Suppressor macrophage (primary cell): Measurements from ENCODE around the gene CCM2L.
A peak's percentile ranks its signal among the peaks of the same experiment; 100 is the strongest.

Experiments
- DNase-seq, 4 experiments: peaks; one replicate each; pipeline ENCODE4 v3.0.0-alpha.2; 2020 to 2022
- total RNA-seq, 17 experiments: gene quantifications; one replicate each; lab custom pipeline; 2026; ENCODE audit warnings: mixed read lengths in 6 of 17, inconsistent platforms in 3 of 17; lab: John Stamatoyannopoulos, UW

The CCM2L gene
- 0 to 1.7 (median 0) reads per million in 17 experiments for total RNA-seq

GRCh38 chr20:32010101-32010500 lies at the start of gene CCM2L:
CCM2L (plus strand) TSS chr20:32010438; CDS start chr20:32010455, 17 bp downstream.
- DNase-seq = no peak

DNA sequence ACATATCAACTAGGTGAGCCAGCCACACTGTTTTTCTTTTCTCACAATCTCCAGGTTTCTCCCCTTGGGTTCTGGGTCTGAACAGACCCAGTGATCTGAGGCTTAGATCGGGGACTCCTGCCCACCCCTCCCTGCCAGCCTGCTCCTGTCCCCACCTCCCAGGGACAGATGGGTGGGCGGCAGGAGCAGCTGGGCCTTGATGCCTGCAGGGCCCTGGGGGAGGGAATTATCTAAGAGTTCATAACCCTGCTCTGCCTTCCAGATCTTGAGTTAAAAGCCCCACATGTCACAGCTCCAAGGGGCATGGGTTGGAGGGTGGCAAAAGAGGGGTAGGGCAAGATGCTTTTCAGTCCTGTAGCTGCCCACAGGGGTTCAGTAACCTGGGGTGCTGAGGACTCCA lies 47.5 kb upstream of the CCM2L start:
- no peak for DNase-seq

DNA sequence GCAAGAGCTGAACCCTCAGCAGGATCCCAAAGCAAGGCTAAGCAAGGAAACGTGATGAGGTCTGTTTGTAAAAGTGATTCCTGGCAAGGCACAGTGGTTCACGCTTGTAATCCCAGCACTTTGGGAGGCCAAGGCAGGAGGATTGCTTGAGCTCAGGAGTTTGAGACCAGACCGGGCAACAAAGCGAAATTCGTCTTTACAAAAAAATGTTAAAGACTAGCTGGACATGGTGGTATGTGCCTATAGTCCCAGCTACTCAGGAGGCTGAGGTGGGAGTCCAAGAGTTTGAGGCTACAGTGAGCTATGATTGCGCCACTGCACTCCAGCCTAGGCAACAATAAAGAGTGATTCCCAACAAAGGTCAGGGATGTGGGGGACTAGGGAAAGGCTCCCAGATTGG lies 46.3 kb upstream of the CCM2L start:
- DNase-seq = no peak

- DNase-seq = no peak
Observed at GRCh38 chr20:31966991-31967655, 43.1 kb upstream of the CCM2L start.

GRCh38 chr20:31967830-31968249 lies 42.4 kb upstream of the CCM2L start, which contains the start of gene XKR7:
XKR7 (plus strand) TSS chr20:31968151; CDS start chr20:31968176, 25 bp downstream.
- peak; percentile 12 to 56 (median 38) for DNase-seq

DNA sequence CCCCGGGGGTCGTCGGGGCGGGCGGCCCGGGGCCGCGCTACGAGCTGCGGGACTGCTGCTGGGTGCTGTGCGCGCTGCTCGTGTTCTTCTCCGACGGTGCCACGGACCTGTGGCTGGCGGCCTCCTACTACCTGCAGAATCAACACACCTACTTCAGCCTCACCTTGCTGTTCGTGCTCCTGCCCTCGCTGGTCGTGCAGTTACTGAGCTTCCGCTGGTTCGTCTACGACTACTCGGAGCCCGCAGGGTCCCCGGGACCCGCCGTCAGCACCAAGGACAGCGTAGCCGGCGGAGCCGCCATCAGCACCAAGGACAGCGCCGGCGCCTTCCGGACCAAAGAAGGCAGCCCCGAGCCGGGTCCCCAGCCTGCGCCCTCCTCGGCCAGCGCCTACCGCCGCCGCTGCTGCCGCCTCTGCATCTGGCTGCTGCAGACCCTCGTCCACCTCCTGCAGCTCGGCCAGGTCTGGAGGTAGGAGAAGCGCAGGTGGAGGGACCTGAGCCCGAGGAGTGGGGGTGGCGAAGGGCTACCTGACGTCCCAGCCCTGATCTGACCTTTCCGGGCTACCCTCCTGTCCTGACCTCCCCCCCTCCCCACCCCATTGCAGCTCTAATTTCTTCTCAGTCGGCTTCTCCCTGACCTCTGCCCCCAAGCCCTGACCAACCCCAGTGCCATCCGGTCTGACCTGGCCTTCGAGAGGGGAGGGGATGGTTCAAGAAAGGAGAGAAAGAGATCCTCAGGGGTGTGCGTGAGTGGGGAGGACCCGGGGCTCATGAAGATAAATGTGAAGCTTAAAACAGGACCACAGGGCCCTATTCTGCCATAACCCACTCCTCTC lies 41.7 kb upstream of the CCM2L start:
- peak; percentile 75 to 90 (median 88) for DNase-seq

- DNase-seq = no peak
Observed at GRCh38 chr20:31969991-31970390, 40.2 kb upstream of the CCM2L start.

- DNase-seq = no peak
Observed at GRCh38 chr20:31972471-31973021, 37.7 kb upstream of the CCM2L start.

DNA sequence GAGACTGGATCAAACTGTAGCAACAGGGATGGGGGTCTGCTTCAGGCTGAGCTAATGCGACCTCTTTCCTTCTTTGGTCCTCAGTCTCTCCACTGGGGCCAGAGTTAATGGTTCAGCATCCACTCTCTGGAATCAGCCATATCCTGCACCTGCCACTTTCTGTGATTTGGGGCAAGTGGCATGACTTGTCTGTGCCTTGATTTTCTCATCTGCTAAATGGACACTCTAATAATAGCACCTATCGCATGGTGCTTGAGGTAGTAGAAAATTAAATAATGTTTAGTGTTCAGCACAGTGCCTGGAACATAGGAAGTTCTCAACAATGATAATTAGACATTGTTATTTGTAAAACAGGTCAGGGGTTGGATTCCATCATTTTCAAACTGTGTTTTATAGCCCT lies 35.9 kb upstream of the CCM2L start:
- no peak for DNase-seq

DNA sequence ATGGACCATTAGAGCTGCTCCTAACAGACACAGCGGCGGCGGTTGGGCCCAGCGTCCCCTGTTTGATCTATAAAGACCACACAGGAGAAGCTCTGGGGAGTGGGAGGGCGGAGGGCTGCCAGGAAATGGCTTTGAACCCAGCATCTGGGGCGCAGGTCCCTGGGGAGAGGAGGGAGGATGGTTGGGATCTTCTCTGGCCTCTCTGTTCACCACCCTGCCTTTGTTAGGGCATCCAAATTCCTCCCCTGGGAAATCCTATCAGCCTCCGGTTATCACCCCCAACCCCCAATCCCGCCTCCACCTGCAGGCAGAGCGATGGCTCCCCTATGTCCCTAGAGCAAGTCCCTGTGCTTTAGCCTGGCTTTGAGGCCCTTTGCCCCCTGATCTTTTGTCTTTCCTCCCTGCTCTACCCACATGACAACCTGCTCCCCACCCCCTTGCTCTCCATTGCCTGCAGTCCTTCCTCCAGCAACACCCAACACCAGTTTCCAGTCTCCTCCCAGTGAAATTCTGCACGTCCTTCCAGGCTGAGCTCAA lies 35.2 kb upstream of the CCM2L start:
- DNase-seq = no peak

DNA sequence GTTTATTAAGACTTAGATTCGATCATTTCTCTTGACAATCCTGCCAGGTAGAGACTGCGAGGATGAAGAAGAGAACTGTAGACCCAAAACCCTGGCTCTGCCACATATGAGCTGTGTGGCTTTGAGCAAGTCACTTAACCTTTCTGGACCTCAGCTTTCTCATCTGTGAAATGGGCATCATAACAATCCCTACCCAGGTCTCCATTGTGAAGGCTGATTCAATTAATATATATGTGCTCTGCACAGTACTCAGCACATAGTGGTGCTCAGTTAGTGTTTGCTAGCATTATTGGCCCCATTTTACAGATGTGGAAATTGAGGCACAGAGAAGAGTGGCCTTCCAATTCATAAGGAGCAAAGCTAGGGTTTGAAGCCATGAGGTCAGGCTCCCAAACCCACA lies 34.4 kb upstream of the CCM2L start:
- DNase-seq = no peak

DNA sequence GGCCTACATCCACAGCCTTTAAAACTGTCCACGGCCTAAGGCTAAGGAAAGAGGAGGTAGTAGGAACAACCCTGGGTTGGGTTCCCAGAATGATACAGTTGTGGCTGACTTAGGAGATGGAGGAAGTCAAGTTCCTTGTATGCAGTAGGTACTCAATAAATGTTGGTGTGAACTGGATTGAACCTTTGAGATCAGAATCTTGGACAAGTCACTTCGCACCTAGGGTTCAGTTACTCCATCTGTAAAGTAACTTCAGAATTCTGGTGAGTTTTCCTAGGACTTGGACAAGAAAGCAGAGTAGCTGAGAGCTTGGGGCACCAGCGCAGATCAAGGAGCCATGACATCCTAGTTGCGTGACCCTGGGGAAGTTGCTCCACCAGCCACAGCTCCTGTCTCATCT lies 33.2 kb upstream of the CCM2L start:
- DNase-seq = no peak

DNA sequence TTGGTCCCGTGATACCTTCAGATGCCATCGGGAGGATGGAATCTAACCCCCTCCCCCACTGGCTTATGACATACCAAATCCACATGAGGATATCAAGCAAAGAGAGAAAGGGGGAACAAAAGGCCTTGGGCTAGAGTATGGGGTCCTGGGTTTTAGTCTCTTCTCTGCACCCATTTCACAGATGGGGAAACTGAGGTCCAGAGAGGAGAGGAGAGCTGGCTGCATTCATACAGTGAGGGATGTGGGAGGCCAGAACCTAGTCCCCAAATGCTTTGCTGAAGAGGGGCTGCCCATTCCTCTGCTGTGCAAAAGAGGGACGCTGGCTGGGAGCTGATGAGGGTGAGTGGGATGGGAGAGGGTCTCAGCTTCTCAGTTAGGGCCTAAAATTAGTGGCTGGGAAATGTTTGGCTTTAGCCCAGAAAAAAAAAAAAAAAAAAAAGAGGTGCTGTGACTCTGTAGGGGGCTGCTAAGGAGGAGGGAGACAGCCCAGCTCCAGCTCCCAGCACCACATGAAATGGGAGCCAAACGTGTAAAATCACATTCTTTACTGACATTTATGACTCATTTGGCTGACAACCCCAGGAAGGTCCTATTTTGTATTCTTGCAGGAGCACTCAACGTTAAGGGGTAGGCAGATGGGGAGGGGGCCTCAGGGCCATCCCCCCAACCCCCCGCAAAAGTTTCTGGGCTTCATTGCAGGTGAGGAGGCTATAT lies 30.4 kb upstream of the CCM2L start:
- DNase-seq = no peak

DNA sequence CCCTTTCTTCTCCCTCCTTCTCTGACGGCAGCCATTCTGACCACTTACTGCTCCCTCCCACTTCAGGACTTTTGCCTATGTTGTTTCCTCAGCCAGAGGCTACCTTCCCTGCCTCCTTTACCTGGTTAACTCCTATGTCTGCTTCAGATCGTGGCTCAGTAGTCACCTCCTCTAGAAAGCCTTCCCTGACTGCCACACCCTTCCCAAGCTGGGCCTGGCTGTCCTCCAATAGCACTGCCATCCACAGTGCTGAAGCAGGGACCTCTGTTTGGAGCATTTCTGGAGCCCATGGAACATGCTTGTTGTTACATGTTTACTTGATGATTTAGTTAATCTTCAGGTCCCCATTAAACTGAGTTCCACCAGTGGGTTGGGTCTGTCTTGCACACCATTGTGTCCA lies 28.5 kb upstream of the CCM2L start:
- DNase-seq = no peak

- DNase-seq = no peak
Observed at GRCh38 chr20:31984981-31985471, 25.2 kb upstream of the CCM2L start.

- no peak for DNase-seq
Observed at GRCh38 chr20:31987744-31988143, 22.5 kb upstream of the CCM2L start.

GRCh38 chr20:31988430-31989015 lies 21.7 kb upstream of the CCM2L start:
- DNase-seq = no peak

DNA sequence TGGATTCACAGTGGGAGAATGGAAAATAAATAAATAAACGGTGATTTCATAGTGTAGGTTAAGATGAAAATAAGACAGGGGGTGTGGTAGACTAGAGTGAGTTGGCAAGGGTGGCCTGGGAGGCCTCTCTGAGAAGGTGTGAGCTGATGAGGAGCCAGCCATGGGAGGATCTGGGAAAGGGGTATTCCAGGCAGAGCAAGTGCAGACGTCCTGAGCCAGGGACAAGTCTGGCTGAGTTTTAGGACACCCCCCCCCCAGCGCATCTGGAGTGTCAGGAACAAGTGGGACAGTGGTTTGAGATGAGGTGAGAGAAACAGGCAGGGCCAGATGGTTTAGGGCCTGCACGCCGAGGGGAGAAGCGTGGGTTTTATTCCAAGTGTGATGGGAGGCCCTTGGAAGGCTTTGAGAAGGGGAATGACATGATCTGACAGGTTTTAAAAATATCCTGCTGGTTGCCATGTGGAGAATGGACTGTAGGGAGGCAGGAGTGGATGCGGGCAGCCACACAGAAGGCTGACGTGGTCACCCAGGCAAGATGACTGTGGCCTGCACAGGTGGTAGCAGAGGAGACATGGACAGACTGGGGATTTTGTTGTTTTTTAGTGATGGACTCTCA lies 21.1 kb upstream of the CCM2L start:
- no peak for DNase-seq

- DNase-seq = no peak
Observed at GRCh38 chr20:31990641-31991338, 19.4 kb upstream of the CCM2L start.

- no peak for DNase-seq
Observed at GRCh38 chr20:31991339-31991705, 18.9 kb upstream of the CCM2L start.

- DNase-seq = no peak
Observed at GRCh38 chr20:31992086-31992485, 18.2 kb upstream of the CCM2L start.
